K562 (cell line): ENCODE results near the gene KCNJ14. TPM values are rescaled to one million over a fixed set of nuclear protein-coding genes. Genes with fewer than 3 reads are reported as not detected.

Experiments used
- ARID2 ChIP-seq: fragments of 450-650 bp; IDR thresholded peaks from 2 replicates; pipeline ENCODE4 v1.6.1; 2017; ENCODE audit warnings: antibody characterized with exemption, mild to moderate bottlenecking
- ATF7 ChIP-seq: fragments of 450-650 bp; IDR thresholded peaks from 2 replicates; pipeline ENCODE4 v1.7.1; 2014; ENCODE audit warnings: mild to moderate bottlenecking, moderate library complexity
- CEBPG ChIP-seq, 3 experiments: fragments of 200-800 bp in 1 of 3; sonication (Bioruptor generic) in 1 of 3; sonication (generic) in 1 of 3; formaldehyde crosslinking in 1 of 3; IDR thresholded peaks in 2 of 3; conservative IDR thresholded peaks in 1 of 3; 2 replicates each; pipeline versions ENCODE4 v1.6.1 to v1.8.0; 2016 to 2022; ENCODE audit warnings: missing compliant biosample characterization in 2 of 3, missing genetic modification characterization in 2 of 3, mild to moderate bottlenecking in 1 of 3, missing genetic modification reagents in 1 of 3
- ELF2 ChIP-seq: fragments of 250-450 bp; sonication (Bioruptor Pico); IDR thresholded peaks from 2 replicates; pipeline ENCODE4 v1.5.0; 2021; ENCODE audit warnings: mild to moderate bottlenecking
- HES1 ChIP-seq: fragments of 450-650 bp; IDR thresholded peaks from 2 replicates; pipeline ENCODE4 v1.6.1; 2016; ENCODE audit warnings: low read depth, mild to moderate bottlenecking, moderate library complexity
- MAFK ChIP-seq: IDR thresholded peaks from 2 replicates; pipeline ENCODE4 v1.6.1; 2011; ENCODE audit warnings: low read length, improper control_type of control experiment
- MEF2D ChIP-seq: conservative IDR thresholded peaks from 2 replicates; pipeline ENCODE4 v1.6.1; 2016; ENCODE audit warnings: low read depth, missing genetic modification characterization, missing compliant biosample characterization
- MITF ChIP-seq: IDR thresholded peaks from 2 replicates; pipeline ENCODE4 v1.6.1; 2014; ENCODE audit warnings: antibody characterized with exemption
- PRDM10 ChIP-seq: fragments of 450-650 bp; IDR thresholded peaks from 2 replicates; pipeline ENCODE4 v1.6.1; 2018; ENCODE audit not compliant: partially characterized antibody
- RB1 ChIP-seq: fragments of 450-650 bp; IDR thresholded peaks from 2 replicates; pipeline ENCODE4 v1.6.1; 2017; ENCODE audit warnings: low read depth, mild to moderate bottlenecking
- SRSF1 ChIP-seq: fragments of 200-400 bp; formaldehyde crosslinking; IDR thresholded peaks from 2 replicates; pipeline ENCODE4 v1.6.1; 2017; ENCODE audit warnings: mild to moderate bottlenecking, low read depth, low read length, moderate library complexity
- TFAM ChIP-seq: fragments of 250-450 bp; sonication (Bioruptor Pico); conservative IDR thresholded peaks from 2 replicates; pipeline ENCODE4 v1.5.0; 2021; ENCODE audit warnings: mild to moderate bottlenecking, moderate library complexity
- THRAP3 ChIP-seq: fragments of 450-650 bp; IDR thresholded peaks from 2 replicates; pipeline ENCODE4 v1.6.1; 2016; ENCODE audit warnings: mild to moderate bottlenecking, inconsistent platforms, borderline replicate concordance
- ZNF12 ChIP-seq: sonication (generic); formaldehyde crosslinking; IDR thresholded peaks from 2 replicates; pipeline ENCODE4 v1.4.0; 2020; ENCODE audit warnings: mild to moderate bottlenecking, missing genetic modification reagents
- ZNF239 ChIP-seq: fragments of 250-450 bp; sonication (Bioruptor Pico); IDR thresholded peaks from 2 replicates; pipeline ENCODE4 v1.4.0; 2020; ENCODE audit warnings: mild to moderate bottlenecking
- polyA plus RNA-seq, 8 experiments: library from polyadenylated mRNA; depleted of rRNA in 4 of 8; stranded (reverse) in 5 of 8; unstranded in 3 of 8; fragments of >200 nt; fragmentation: Nextera tagmentation in 2 of 8; fragmentation: Illumina TruSeq in 1 of 8; extraction: Ambion mirVana in 2 of 8; extraction: Trizol in 1 of 8; gene quantifications; 2 replicates each; pipeline versions ENCODE4 v1.2.1 to v1.2.3, GENCODE V29; 2011 to 2014; ENCODE audit warnings: inconsistent platforms in 1 of 8, missing spikeins in 1 of 8
- total RNA-seq, 7 experiments: library from RNA; depleted of rRNA in 6 of 7; stranded (reverse); fragments of >200 nt in 6 of 7; fragmentation: Illumina TruSeq in 2 of 7; extraction: Trizol in 2 of 7; gene quantifications; 2 replicates each; pipeline versions ENCODE4 v1.2.1 to v1.2.3, GENCODE V29; 2011 to 2021; ENCODE audit warnings: low replicate concordance in 1 of 7
- TF ChIP-seq, protein P1 (sequence below), 2 experiments: fragments of 450-650 bp in 1 of 2; sonication (generic) in 1 of 2; formaldehyde crosslinking in 1 of 2; IDR thresholded peaks in 1 of 2; conservative IDR thresholded peaks in 1 of 2; 2 replicates each; pipeline versions ENCODE4 v1.6.1 to v1.8.1; 2016 to 2023; ENCODE audit warnings: mild to moderate bottlenecking in 2 of 2, moderate library complexity in 2 of 2, inconsistent platforms in 1 of 2, missing genetic modification reagents in 1 of 2
- TF ChIP-seq, protein P2 (sequence below): sonication (generic); formaldehyde crosslinking; IDR thresholded peaks from 2 replicates; pipeline ENCODE4 v1.8.1; 2023; ENCODE audit warnings: mild to moderate bottlenecking, missing genetic modification reagents

Gene KCNJ14
- total and polyA plus RNA-seq, 9 of the 15 experiments (the other 6 are each of a cell fraction or from before 2014, with no cell fraction given) = 0.15 to 1.6 (median 0.49) TPM

- TF ChIP-seq, protein P1, sequence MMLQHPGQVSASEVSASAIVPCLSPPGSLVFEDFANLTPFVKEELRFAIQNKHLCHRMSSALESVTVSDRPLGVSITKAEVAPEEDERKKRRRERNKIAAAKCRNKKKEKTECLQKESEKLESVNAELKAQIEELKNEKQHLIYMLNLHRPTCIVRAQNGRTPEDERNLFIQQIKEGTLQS (IDR thresholded peaks at IDR 0.05) = no peak
- TF ChIP-seq, protein P1 (CRISPR knock-in tag; conservative IDR thresholded peaks at IDR 0.05) = no peak
- TF ChIP-seq ARID2 (no peak), SRSF1 (no peak), MEF2D (tag) (no peak), MAFK (0 out of 2 replicates have a peak, but pooled peaks have one; percentile 10), HES1 (no peak), THRAP3 (no peak), ZNF239 (no peak), ZNF12 (no peak), CEBPG (CRISPR knock-in tag; IDR thresholded peaks at IDR 0.05) (no peak), CEBPG (tag; conservative IDR thresholded peaks at IDR 0.05 in 1 of 2, IDR thresholded peaks at IDR 0.05 in 1 of 2) (no peak), MITF (peak; percentile 43; the same call in 1 of the 2 replicates), RB1 (no peak), PRDM10 (no peak), ATF7 (0 out of 2 replicates have a peak, but pooled peaks have one; percentile 39), ELF2 (0 out of 2 replicates have a peak, but pooled peaks have one; percentile 14), TFAM (no peak)
- TF ChIP-seq, protein P2, sequence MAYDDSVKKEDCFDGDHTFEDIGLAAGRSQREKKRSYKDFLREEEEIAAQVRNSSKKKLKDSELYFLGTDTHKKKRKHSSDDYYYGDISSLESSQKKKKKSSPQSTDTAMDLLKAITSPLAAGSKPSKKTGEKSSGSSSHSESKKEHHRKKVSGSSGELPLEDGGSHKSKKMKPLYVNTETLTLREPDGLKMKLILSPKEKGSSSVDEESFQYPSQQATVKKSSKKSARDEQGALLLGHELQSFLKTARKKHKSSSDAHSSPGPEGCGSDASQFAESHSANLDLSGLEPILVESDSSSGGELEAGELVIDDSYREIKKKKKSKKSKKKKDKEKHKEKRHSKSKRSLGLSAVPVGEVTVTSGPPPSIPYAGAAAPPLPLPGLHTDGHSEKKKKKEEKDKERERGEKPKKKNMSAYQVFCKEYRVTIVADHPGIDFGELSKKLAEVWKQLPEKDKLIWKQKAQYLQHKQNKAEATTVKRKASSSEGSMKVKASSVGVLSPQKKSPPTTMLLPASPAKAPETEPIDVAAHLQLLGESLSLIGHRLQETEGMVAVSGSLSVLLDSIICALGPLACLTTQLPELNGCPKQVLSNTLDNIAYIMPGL (CRISPR knock-in tag) = no peak
Measured at GRCh38 chr19:48418317-48419064, 36.9 kb upstream of the KCNJ14 start (continued).
